Hypothalamus (tissue), 51 donors: Measurements from ENCODE around the gene FIS1.
A peak's percentile ranks its signal among the peaks of the same experiment; 100 is the strongest.
"Not testable (repeated sequence)": the region's sequence is repeated elsewhere in the genome, so short reads cannot be mapped to it uniquely, and the experiment has no call there.

ENCODE experiments used
- DNase-seq, 51 donors: peaks; one replicate each; lab custom pipeline; 2025; lab: John Stamatoyannopoulos, UW

Gene FIS1

GRCh38 chr7:101264102-101264706 lies 19.3 kb upstream of the FIS1 start:
- DNase-seq, result peak in 4 of 51 donors; percentile 5 to 15 (median 8)

GRCh38 chr7:101258243-101258731 lies 13.4 kb upstream of the FIS1 start:
- DNase-seq, result no peak

GRCh38 chr7:101255796-101256195 lies 10.9 kb upstream of the FIS1 start:
- DNase-seq, result no peak

- not testable (repeated sequence) for DNase-seq
These were observed 8.3 kb upstream of the FIS1 start for GRCh38 chr7:101253199-101253598.

GRCh38 chr7:101251871-101252659 lies 7.2 kb upstream of the FIS1 start:
- peak; percentile 29 to 97 (median 92) for DNase-seq

- DNase-seq, result no peak
These were observed 5.4 kb upstream of the FIS1 start for GRCh38 chr7:101250324-101250723.

GRCh38 chr7:101248276-101248675 lies 3.4 kb upstream of the FIS1 start:
- no peak for DNase-seq

GRCh38 chr7:101245147-101245668 lies 327 bp upstream of the FIS1 start:
- peak in 1 of 51 donors; percentile 35 for DNase-seq

- peak in 8 of 51 donors; percentile 36 to 52 (median 44) for DNase-seq
These were observed 1.1 kb downstream of the FIS1 start for GRCh38 chr7:101243646-101244374.

GRCh38 chr7:101241443-101242349 lies 3.2 kb downstream of the FIS1 start:
- DNase-seq, result no peak

- DNase-seq, result no peak
These were observed 3.9 kb downstream of the FIS1 start for GRCh38 chr7:101241015-101241363.

- no peak for DNase-seq
These were observed 4.5 kb downstream of the FIS1 start for GRCh38 chr7:101240226-101241014.

GRCh38 chr7:101239951-101240220 lies 5.0 kb downstream of the FIS1 start:
- DNase-seq, result no peak

- DNase-seq, result no peak
These were observed 5.5 kb downstream of the FIS1 start for GRCh38 chr7:101239191-101239950.

- no peak for DNase-seq
These were observed 6.4 kb downstream of the FIS1 start for GRCh38 chr7:101238226-101239182.

GRCh38 chr7:101237206-101238067 lies 7.4 kb downstream of the FIS1 start, which contains the start of gene CLDN15:
Gene CLDN15 (minus strand): TSS chr7:101237802. CDS start chr7:101237581, 221 bp downstream.
- peak in 10 of 51 donors; percentile 7 to 41 (median 21) for DNase-seq
